Stimulated activated CD4-positive, alpha-beta T cell treated with anti-CD3 and anti-CD28 coated beads, Interleukin-2, amount 100 ng/mL, for 4 hours (primary cell): ENCODE data around the gene SPDYE17.
"Not testable (repeated sequence)": the region's sequence is repeated elsewhere in the genome, so short reads cannot be mapped to it uniquely, and the experiment has no call there.

Experiments
- DNase-seq: peaks from one replicate; pipeline ENCODE4 v3.0.0-alpha.2; 2020; ENCODE audit warnings: low read depth

SPDYE17 gene, protein sequence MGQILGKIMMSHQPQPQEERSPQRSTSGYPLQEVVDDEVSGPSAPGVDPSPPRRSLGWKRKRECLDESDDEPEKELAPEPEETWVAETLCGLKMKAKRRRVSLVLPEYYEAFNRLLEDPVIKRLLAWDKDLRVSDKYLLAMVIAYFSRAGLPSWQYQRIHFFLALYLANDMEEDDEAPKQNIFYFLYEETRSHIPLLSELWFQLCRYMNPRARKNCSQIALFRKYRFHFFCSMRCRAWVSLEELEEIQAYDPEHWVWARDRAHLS

GRCh38 chr7:77032261-77032660 is at the start of gene SPDYE17:
Gene SPDYE17 (minus strand): TSS chr7:77032361. CDS start chr7:77030570, 1,791 bp downstream.
- DNase-seq = not testable (repeated sequence)

DNA sequence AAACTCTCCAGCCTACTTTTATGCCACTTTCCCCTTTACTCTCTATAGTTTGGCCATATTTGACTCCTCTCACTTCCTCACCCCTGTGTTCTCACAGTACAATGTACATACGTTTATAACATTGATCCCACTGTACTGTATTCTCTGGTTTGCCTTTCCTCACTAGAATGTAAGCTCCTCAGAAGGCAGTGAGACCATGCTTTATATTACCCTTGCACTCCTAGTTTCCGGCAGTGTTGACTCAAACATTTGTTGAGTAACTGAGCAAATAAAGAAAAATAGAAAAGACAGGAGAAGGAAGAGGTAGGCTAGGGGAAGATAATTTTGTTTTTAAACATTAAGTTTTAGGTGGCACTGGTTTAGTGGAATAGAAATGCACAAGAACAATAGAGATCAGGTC is 48.1 kb upstream of the SPDYE17 start:
- not testable (repeated sequence) for DNase-seq

DNA sequence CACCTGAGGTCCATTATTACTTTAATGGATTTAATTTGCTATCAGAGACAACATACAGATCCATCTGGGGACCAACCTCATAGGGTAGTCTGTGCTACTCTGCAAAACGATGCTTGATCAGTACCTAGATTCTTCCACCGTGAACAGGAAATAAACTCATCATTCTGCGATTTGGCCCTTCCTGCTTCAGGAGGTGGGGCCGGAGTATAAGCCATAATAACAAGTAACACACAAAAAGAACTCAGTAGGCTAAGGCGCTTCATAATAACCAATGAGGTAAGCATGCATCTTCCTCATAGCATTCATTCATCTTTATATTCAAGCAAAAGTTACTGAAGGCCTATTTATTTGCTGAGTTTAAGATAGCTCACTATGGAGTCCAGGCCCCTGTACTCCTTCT is 47.5 kb upstream of the SPDYE17 start:
- DNase-seq = not testable (repeated sequence)

DNA sequence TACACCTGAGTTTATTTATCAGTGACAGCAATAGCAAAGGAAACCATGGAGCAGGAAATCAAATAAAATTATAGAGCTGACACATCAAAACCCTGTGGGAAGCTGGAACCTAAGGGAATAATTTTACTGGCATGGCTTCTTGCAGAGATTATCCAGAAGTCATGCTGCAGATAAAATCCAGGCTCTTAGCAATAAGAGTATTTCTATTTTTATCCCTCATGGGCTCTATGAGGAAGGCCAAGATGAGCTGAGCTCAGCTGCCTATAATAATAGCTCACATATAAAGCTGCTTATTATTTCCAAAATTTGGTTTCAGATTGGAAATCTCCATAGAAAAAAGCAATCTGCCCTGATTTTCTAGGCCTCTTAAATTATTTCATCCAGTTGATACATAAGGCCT is 47.0 kb upstream of the SPDYE17 start:
- not testable (repeated sequence) for DNase-seq

DNA sequence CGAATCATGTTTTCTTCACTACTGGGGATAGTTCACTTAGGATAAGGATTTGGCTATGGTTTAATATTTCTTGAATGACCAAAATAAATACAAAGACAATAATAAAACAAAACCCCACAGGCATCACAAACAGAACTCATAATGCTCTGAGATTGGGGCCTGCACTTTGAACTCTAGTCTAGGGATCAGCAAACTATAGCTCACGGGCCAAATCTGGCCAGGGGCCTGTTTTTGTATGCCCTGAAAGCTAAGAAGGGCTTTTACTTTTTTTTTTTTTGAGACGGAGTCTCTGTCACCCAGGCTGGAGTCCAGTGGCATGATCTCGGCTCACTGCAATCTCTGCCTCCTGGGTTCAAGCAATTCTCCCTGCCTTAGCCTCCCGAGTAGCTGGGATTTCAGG is 44.9 kb upstream of the SPDYE17 start:
- DNase-seq = not testable (repeated sequence)

DNA sequence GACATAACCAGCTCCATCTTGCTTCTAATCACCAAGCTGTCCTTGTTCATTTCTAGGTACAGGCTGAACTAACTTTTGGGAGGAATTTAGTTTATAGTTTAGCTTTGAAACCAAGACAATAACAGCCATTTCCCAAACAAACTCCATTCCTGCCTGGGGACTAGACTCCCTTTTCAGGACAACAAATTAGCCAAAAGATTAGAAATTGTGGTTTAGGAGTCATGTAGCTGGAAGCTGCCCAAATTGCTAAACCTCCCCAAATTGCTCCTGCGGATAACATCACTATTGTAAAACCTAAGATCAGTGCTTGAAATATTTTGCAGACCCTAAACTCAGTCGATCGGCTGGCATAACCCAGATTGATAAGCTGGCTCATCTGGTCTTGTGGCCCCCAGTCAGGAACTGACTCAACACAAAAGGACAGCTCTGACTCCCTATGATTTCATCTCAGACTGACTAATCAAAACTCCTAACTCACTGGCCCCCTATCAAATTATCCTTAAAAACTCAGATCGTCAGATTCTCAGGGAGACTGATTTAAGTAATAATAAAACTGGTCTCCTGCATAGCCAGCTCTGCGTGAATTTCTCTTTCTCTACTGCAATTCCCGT is 42.7 kb upstream of the SPDYE17 start:
- DNase-seq = not testable (repeated sequence)

DNA sequence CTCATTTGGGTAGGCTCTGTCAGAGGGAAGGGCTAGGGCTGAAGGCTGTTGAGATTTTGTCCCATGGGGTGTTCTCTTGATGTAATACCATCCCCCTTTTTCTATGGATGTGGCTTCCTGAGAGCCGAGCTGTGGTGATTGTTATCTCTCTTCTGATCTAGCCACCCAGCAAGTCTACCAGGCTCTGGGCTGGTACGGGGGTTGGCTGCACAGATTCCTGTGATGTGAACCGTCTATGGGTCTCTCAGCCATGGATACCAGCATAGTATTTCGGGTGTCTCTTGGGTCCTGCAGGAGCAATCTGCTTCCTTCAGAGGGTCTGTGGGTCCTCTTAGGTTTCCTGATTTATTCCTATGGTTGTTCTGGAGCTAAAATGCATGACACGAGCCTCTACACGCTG is 38.9 kb upstream of the SPDYE17 start:
- DNase-seq = not testable (repeated sequence)

DNA sequence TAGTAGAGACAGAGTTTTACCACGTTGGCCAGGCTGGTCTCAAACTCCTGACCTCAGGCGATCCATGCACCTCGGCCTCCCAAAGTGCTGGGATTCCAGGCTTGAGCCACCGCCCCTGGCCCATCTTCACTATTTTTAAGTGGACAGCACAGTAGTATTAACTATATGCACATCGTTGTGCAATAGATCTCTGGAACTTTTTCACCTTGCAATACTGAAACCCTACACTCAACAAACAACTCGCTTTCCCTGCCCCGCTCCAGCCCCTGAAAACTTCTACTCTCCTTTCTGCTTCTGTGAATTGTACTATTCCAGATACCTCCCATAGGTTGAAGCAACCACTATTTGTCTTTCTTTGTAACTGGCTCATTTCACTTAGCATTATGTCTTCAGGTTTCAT is 33.7 kb upstream of the SPDYE17 start:
- not testable (repeated sequence) for DNase-seq

GRCh38 chr7:77063732-77064131 is 31.6 kb upstream of the SPDYE17 start:
- not testable (repeated sequence) for DNase-seq

DNA sequence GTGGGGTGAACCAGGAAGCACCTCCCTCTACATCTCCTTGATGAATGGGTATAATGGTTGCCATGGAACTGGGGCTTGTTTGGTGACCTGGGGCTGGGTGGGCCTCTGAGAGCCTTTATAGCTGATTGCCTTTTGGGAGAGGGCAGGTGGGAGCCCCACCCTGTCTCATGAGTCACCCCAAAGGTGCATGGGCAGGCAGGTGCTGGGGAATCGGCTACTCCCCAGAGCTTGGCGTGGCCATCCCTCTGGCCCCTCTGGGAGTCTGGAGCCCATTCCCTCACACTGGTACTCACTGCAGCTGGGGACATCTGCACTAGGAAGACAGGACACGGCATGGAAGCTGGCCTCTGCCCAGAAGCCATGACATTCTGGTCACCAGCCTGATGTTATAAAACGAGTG is 30.4 kb upstream of the SPDYE17 start, which contains the start of gene SPDYE18:
Gene SPDYE18, minus strand, starts transcription at position 2 of the 400 bp plus-strand sequence. CDS start 2,046 bp downstream, outside the sequence.
- DNase-seq = not testable (repeated sequence)

GRCh38 chr7:77026349-77026748 is 5.8 kb downstream of the SPDYE17 start:
- DNase-seq = not testable (repeated sequence)

GRCh38 chr7:77010074-77010680 is 22.0 kb downstream of the SPDYE17 start:
- not testable (repeated sequence) for DNase-seq

- not testable (repeated sequence) for DNase-seq
Measured at GRCh38 chr7:77008000-77008399, 24.2 kb downstream of the SPDYE17 start.

- not testable (repeated sequence) for DNase-seq
Measured at GRCh38 chr7:77006127-77007110, 25.7 kb downstream of the SPDYE17 start.

DNA sequence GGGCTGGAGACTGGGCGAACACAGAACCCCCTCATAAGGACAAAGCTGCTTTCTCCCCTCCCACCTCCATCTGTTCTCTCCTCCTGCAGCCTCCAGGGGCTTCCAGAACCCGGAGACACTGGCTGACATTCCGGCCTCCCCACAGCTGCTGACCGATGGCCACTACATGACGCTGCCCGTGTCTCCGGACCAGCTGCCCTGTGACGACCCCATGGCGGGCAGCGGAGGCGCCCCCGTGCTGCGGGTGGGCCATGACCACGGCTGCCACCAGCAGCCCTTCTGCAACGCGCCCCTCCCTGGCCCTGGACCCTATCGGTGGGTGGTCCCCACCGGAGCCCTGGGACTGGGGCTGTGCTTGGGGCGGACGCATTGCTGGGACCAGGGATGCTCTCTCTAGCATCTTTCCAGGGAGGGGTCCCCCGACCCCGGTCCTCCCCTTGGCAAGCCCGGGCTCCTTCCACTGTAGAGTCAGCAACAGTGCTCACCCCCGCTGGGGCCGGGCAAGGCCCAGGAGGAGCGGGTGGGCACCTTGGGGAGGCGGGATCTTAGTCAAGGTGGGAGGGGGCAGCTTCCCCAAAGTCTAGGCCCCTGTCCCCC is 26.6 kb downstream of the SPDYE17 start:
- not testable (repeated sequence) for DNase-seq

GRCh38 chr7:77004151-77004550 is 28.0 kb downstream of the SPDYE17 start:
- DNase-seq = not testable (repeated sequence)

DNA sequence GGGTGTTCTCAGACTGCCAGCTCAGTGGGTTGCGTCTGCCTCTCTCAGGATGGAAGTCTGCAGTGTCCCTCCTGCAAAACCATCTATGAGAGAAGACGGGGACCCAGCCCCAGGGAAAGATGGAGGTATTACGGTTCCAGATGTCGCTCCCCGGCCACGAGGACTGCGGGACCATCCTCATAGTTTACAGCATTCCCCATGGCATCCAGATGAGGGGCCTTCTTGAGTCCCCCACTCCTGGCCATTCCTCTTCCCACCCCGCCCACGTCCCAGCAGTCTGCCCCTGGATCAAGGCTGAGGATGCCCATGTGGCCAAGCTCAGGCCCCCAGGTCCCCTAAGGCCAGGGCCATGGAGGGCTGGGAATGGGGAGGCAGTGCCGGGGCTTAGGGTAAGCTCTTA is 28.9 kb downstream of the SPDYE17 start:
- DNase-seq = not testable (repeated sequence)

DNA sequence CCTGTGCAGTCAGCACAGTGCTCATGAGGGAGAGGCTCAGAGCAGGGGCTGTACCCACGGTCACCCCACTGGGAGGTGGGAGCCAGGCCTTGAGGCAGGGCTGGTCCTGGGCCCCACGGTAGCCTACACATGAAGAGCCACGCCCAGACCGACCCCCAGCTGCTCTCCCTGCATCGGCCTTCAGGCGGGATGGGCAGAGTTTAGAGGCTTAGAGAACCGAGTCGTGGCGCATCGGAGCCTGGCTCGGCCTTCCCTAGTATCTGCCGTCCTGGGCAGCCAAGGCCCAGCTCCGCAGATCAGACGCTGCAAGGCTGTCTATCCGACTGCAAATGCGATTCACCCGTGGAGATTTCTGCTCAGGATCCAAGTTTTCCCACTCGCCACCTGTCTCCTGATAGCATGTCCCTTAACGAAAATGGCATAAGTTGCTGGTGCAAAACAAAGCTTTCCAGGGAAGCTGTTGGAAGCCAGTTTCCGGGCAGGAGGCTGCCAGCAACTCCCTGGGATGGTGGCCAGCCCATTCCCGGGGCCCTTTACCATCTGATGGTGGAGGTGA is 29.4 kb downstream of the SPDYE17 start:
- DNase-seq = not testable (repeated sequence)

DNA sequence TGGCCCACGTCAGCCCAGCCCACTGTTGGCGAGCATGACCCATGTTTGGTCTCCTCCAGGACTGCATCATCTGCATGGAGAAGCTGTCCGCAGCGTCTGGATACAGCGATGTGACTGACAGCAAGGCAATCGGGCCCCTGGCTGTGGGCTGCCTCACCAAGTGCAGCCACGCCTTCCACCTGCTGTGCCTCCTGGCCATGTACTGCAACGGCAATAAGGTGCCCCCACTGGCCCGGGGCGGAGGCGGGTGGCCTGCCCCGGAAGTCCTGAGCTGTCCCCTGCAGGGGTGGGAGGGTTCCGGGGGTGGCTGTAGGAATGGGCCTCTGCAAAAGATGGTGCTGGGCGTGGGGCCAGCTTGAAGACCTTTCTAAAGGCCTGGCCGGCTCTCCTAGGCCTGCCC is 30.1 kb downstream of the SPDYE17 start:
- not testable (repeated sequence) for DNase-seq

- not testable (repeated sequence) for DNase-seq
Measured at GRCh38 chr7:76999474-77000107, 32.6 kb downstream of the SPDYE17 start.
